ENCODE measurements around the gene TMEM134. TPM values are rescaled to one million over a fixed set of nuclear protein-coding genes. Genes with fewer than 3 reads are reported as not detected.
"Not testable (repeated sequence)": the region's sequence is repeated elsewhere in the genome, so short reads cannot be mapped to it uniquely, and the experiment has no call there.

The TMEM134 gene, protein sequence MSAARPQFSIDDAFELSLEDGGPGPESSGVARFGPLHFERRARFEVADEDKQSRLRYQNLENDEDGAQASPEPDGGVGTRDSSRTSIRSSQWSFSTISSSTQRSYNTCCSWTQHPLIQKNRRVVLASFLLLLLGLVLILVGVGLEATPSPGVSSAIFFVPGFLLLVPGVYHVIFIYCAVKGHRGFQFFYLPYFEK
- total RNA-seq (10 to 100 TPM; 57.1 to 83.2 (median 66.2) TPM), polyA plus RNA-seq (100 to 1,000 TPM in 1 of 3 donors, 10 to 100 TPM in 2; 81.7 to 121 (median 87.8) TPM)
- long read RNA-seq, donor 1, transcript TMEM134-201 (7 exons, 3,534 nt), result major isoform, 40 of 77 reads
- long read RNA-seq, donor 1, partial matches to known transcripts, result 1 of 77 reads
- long read RNA-seq, donor 1, other reads (novel, unspliced or antisense), result 28 of 77 reads
- long read RNA-seq, donor 2, transcript TMEM134-202 (6 exons, 823 nt), result minor isoform, 16 of 93 reads
- long read RNA-seq, donor 2, transcript TMEM134-201 (7 exons, 3,534 nt), result major isoform, 50 of 93 reads
- long read RNA-seq, donor 2, partial matches to known transcripts, result 4 of 93 reads
- long read RNA-seq, donor 2, other reads (novel, unspliced or antisense), result 18 of 93 reads

DNA sequence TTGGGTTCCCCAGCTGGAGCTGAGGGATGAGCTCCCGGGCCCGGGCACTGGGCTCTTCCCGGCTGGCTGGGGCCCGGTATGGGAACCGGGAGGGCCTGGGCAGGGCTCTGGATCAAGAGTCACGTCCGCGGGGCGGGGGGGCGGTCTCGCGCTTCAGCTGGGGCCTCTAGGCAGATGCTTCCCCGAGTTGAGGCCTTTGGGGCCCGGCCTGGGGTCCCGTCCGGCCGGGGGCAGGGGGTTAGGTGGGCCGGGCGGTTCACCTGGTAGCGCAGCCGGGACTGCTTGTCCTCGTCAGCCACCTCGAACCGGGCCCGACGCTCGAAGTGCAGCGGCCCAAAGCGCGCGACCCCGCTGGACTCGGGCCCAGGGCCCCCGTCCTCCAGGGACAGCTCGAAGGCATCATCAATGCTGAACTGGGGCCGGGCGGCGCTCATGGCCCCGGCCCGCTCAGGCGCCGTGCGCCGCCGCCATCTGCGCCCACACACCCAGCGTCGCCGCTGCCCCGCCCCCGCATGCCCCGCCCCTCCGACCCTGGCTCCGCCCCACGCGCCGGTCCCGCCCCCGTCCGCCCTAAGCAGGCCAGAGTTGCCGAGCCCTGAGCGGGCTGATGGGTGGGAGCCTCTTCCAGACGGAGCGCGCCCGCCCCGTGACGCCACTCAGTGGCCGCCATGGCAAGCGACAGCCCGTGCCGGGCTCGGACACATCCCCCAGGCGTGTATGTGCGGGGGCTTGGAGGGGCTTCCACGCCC lies at the start of gene TMEM134:
TMEM134 (minus strand) TSS at position 493 of the 749 bp plus-strand sequence; CDS start at position 434, 59 bp downstream.
- intact Hi-C loops (cut with DNase I), result loop anchor here (5.0 kb wide), 3 partner anchors 38 to 67 kb away; partner anchors contain the start of genes PPP1CA (in 2 of the 2), RPS6KB2 (in 2 of the 2), TBC1D10C (in 2 of the 2) and CDK2AP2 (in 1 of the 2)
- TF ChIP-seq, protein P1, sequence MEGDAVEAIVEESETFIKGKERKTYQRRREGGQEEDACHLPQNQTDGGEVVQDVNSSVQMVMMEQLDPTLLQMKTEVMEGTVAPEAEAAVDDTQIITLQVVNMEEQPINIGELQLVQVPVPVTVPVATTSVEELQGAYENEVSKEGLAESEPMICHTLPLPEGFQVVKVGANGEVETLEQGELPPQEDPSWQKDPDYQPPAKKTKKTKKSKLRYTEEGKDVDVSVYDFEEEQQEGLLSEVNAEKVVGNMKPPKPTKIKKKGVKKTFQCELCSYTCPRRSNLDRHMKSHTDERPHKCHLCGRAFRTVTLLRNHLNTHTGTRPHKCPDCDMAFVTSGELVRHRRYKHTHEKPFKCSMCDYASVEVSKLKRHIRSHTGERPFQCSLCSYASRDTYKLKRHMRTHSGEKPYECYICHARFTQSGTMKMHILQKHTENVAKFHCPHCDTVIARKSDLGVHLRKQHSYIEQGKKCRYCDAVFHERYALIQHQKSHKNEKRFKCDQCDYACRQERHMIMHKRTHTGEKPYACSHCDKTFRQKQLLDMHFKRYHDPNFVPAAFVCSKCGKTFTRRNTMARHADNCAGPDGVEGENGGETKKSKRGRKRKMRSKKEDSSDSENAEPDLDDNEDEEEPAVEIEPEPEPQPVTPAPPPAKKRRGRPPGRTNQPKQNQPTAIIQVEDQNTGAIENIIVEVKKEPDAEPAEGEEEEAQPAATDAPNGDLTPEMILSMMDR (IDR thresholded peaks at IDR 0.05), result peak; percentile 47
- H3K4me3 ChIP-seq, result peak within 1 kb of the TSS; percentile 98
- 0 to 1% (median 0%) methylated on average over 39 to 76 of the region's 76 CpGs for WGBS, 3 donors
- H3K9me3 ChIP-seq, result no peaks in the 10 kb centered on the region
- H3K4me1 ChIP-seq, result peaks cover 15% of the 10 kb centered on the region
- H3K27me3 ChIP-seq (ENCODE audit: insufficient read depth in 3 of 3, low read length in 2 of 3), result no peaks in the 10 kb centered on the region
- DNase-seq, result peak; percentile 93 to 97
- peak; percentile 93 to 97 (median 96) for ATAC-seq
- H3K36me3 ChIP-seq (ENCODE audit: insufficient read depth in 1 of 2, low read depth in 1 of 2), result peaks cover 0 to 5% of the 10 kb centered on the region in 2 donors
- peak within 1 kb of the TSS; percentile 85 for H3K27ac ChIP-seq

DNA sequence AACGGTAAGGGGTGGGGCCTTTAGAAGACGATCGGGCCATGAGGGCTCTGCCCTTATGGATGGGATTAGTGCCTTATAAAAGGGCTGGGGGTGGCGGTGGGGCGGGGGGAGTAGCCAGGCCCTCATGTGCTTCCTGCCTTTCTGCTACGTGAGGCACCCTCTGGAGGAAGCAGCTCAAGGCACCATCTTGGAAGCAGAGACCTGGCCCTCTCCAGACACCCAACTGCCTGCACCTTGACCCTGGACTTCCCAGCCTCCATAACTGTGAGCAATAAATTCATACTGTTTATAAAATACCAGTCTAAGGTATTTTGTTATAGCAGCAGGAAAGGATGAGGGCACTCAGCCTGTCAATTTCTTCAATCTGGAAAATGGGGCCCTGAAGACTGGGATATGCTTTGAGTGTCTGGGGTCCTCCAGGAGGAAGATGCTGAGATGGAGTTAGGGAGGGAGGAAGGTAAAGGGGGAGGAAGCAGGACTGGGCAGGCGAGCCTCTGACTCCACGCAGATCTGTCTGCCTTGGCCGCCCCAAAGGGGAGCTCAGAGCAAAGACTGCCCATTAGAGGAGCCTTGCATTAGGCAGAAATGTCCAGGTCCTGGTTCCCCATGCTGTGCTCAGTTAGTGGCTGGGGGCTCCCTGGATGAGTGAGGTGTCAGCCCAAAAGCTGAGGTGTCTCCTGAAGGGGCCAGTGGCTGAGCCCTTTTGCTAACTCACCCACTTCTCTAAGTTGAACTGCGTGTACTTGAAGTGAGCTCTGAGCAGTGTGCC lies 48.9 kb upstream of the TMEM134 start:
- Histone ChIP-seq H3K36me3 (ENCODE audit: insufficient read depth in 1 of 2, low read depth in 1 of 2) (no peaks in the 10 kb centered on the region), H3K27me3 (ENCODE audit: insufficient read depth in 3 of 3, low read length in 2 of 3) (peaks cover 0 to 10% (median 2%) of the 10 kb centered on the region in 3 donors), H3K4me3 (no peak overlapping the region), H3K4me1 (no peaks in the 10 kb centered on the region), H3K9me3 (no peaks in the 10 kb centered on the region), H3K27ac (no peak overlapping the region)
- 60 to 71% (median 64%) methylated on average over 10 of the region's 10 CpGs for WGBS, 3 donors
- intact Hi-C loops (cut with DNase I), result no loop called here
- TF ChIP-seq, protein P1 (IDR thresholded peaks at IDR 0.05), result no peak
- DNase-seq (peak in 1 of 2 donors; percentile 33), ATAC-seq (no peak)

DNA sequence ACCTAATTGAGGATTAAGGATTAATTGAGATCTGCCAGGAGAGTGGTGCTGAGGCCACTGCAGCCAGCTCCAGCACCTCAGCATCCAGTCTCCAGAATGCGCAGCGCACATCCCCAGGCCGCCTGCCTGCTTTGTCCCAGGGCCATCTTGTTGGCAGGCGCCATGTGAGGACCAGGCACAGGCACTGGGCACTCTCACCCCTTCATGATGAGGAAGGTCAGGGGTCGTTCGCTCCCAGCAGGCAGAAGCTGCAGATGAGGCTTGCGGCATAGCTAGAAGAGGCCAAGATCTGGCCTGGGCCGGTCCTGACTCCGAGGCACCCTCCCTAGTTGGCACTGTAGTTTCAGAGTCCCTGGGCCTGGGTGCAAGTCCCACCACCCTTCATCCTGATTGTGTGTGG lies 47.8 kb upstream of the TMEM134 start:
- H3K9me3 ChIP-seq, result no peaks in the 10 kb centered on the region
- DNase-seq (peak in 1 of 2 donors; percentile 31), ATAC-seq (no peak)
- intact Hi-C loops (cut with DNase I), result no loop called here
- H3K27me3 ChIP-seq (ENCODE audit: insufficient read depth in 3 of 3, low read length in 2 of 3), result peaks cover 0 to 10% (median 0%) of the 10 kb centered on the region in 3 donors
- TF ChIP-seq, protein P1 (IDR thresholded peaks at IDR 0.05), result no peak
- H3K4me1 ChIP-seq, result no peaks in the 10 kb centered on the region
- 90 to 94% (median 94%) methylated on average over 9 of the region's 9 CpGs for WGBS, 3 donors
- no peak overlapping the region for H3K27ac ChIP-seq
- H3K4me3 ChIP-seq, result no peak overlapping the region
- H3K36me3 ChIP-seq (ENCODE audit: insufficient read depth in 1 of 2, low read depth in 1 of 2), result no peaks in the 10 kb centered on the region

DNA sequence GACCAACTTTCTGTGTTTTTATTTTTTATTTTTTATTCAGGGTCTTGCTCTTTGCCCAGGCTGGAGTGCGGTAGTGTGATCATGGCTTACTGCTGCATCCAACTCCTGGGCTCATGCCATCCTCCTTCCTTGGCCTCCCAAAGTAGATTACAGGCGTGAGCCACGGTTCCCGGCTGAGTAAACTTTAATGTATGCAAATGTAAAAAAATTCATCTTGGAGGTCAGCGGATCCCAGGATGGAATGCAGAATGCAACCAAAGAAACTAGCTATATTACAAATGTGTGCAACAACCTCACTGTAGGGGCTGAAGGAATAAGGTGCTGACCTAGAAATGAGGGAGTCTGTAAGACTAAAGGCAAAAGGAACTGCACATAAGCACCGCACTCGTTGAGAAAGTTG lies 45.1 kb upstream of the TMEM134 start:
- ATAC-seq (no peak), DNase-seq (no peak)
- intact Hi-C loops (cut with DNase I), result no loop called here
- H3K27ac ChIP-seq, result no peak overlapping the region
- TF ChIP-seq, protein P1 (IDR thresholded peaks at IDR 0.05), result no peak
- no peaks in the 10 kb centered on the region for H3K9me3 ChIP-seq
- no peaks in the 10 kb centered on the region for H3K36me3 ChIP-seq (ENCODE audit: insufficient read depth in 1 of 2, low read depth in 1 of 2)
- WGBS, 3 donors, result 73 to 79% (median 74%) methylated on average over 7 of the region's 7 CpGs
- H3K4me1 ChIP-seq, result no peaks in the 10 kb centered on the region
- no peak overlapping the region for H3K4me3 ChIP-seq
- H3K27me3 ChIP-seq (ENCODE audit: insufficient read depth in 3 of 3, low read length in 2 of 3), result peaks cover 0 to 10% (median 0%) of the 10 kb centered on the region in 3 donors

DNA sequence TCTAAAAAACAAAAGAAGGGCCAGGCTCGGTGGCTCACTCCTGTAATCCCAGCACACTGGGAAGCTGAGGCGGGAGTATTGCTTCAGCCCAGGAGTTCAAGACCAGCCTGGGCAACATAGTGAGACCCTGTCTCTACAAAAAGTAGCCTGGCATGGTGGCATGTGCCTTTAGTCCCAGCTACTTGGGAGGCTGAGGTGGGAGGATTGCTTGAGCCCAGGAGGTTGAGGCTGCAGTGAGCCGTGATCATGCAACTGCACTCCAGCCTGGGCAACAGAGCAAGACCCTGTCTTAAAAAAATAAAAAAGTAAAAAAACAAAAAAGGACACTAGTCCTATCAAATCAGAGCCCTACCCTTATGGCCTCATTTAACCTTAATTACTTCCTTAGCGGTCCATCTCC lies 42.5 kb upstream of the TMEM134 start:
- intact Hi-C loops (cut with DNase I); H3K9me3 ChIP-seq; ATAC-seq; H3K4me3 ChIP-seq; H3K27ac ChIP-seq; H3K27me3 ChIP-seq (ENCODE audit: insufficient read depth in 3 of 3, low read length in 2 of 3); H3K36me3 ChIP-seq (ENCODE audit: insufficient read depth in 1 of 2, low read depth in 1 of 2): not testable (repeated sequence)
- 85 to 91% (median 87%) methylated on average over 4 of the region's 4 CpGs for WGBS, 3 donors
- H3K4me1 ChIP-seq, result peaks cover 11% of the 10 kb centered on the region
- peak in 1 of 2 donors; percentile 28 for DNase-seq

Data from psoas muscle (tissue), 8 donors.